Muscle of arm (tissue), 12 donors: ENCODE data around the gene KCTD16. TPM values are rescaled to one million over a fixed set of nuclear protein-coding genes. Genes with fewer than 3 reads are reported as not detected.

Experiments
- DNase-seq: peaks from one replicate; pipeline ENCODE4 v3.0.0-alpha.2; 2013
- polyA plus RNA-seq, 12 donors: library from polyadenylated mRNA; unstranded; fragments of 120-200 nt; gene quantifications; one replicate each; pipeline ENCODE4 v1.2.1, GENCODE V29; 2013; ENCODE audit not compliant: insufficient read length in 12 of 12

Gene KCTD16
- polyA plus RNA-seq, 12 donors = 0.04 to 0.17 (median 0.09) TPM; not detected in 2

GRCh38 chr5:144531188-144531587 is 360.5 kb downstream of the KCTD16 start:
- DNase-seq = no peak

Other genes starting within 250 kb of the KCTD16 start
- gene YIPF5, start 214 bp upstream of the KCTD16 start, polyA plus RNA-seq = 10 to 100 TPM in 11 of 12 donors, not detected in 1; 31.8 to 65.0 (median 50.5) TPM